Activated CD4-positive, alpha-beta T cell treated with anti-CD3 and anti-CD28 coated beads, Interleukin-2, amount 10 ng/mL, durations not matched to agents 7 days and 5 days (primary cell): ENCODE results near the gene RYR3. TPM values are rescaled to one million over a fixed set of nuclear protein-coding genes. Genes with fewer than 3 reads are reported as not detected.

Experiments
- CTCF ChIA-PET: fragments of 350-600 bp; sonication (Branson Sonifier 250); formaldehyde crosslinking; loops from one replicate; lab custom pipeline; 2021; ENCODE audit warnings: antibody characterized with exemption; lab: Charles Lee
- POLR2A ChIA-PET: fragments of 350-600 bp; sonication (Branson Sonifier 250); formaldehyde crosslinking; loops from one replicate; lab custom pipeline; 2021; ENCODE audit warnings: antibody characterized with exemption; lab: Charles Lee
- DNase-seq: peaks from one replicate; pipeline ENCODE4 v3.0.0-alpha.2; 2020
- H3K27ac Mint-ChIP-seq: one replicate; pipeline ENCODE4 v1.8.0; 2021; ENCODE audit warnings: mild to moderate bottlenecking, moderate library complexity, mixed read lengths
- H3K27me3 Mint-ChIP-seq: one replicate; pipeline ENCODE4 v1.8.0; 2021; ENCODE audit warnings: mixed read lengths
- H3K36me3 Mint-ChIP-seq: one replicate; pipeline ENCODE4 v1.8.0; 2021; ENCODE audit warnings: low read depth, mixed read lengths
- H3K4me1 Mint-ChIP-seq: one replicate; pipeline ENCODE4 v1.8.0; 2021; ENCODE audit warnings: mixed read lengths
- H3K4me3 Mint-ChIP-seq: one replicate; pipeline ENCODE4 v1.8.0; 2021; ENCODE audit warnings: mild to moderate bottlenecking, moderate library complexity, mixed read lengths
- H3K9me3 Mint-ChIP-seq: one replicate; pipeline ENCODE4 v1.8.0; 2021; ENCODE audit warnings: mixed read lengths
- total RNA-seq, 2 experiments: library from RNA; stranded (reverse); gene quantifications; one replicate each; pipeline ENCODE4 v1.2.3, GENCODE V29; 2021

RYR3 gene
- total RNA-seq, 2 experiments from 2014 or later = not detected

- Mint-ChIP-seq H3K27ac (no peak overlapping the region), H3K4me1 (no peaks in the 10 kb centered on the region), H3K36me3 (no peaks in the 10 kb centered on the region), H3K27me3 (peaks cover 2% of the 10 kb centered on the region), H3K4me3 (no peak overlapping the region), H3K9me3 (no peaks in the 10 kb centered on the region)
- DNase-seq = no peak
- ChIA-PET POLR2A (no interaction called here), CTCF (no interaction called here)
Observed at GRCh38 chr15:33473005-33473404, 162.2 kb downstream of the RYR3 start.

- H3K27ac Mint-ChIP-seq = no peak overlapping the region
- peaks cover 2% of the 10 kb centered on the region for H3K27me3 Mint-ChIP-seq
- no peaks in the 10 kb centered on the region for H3K4me1 Mint-ChIP-seq
- ChIA-PET POLR2A (no interaction called here), CTCF (no interaction called here)
- H3K9me3 Mint-ChIP-seq = no peaks in the 10 kb centered on the region
- DNase-seq = no peak
- H3K36me3 Mint-ChIP-seq = no peaks in the 10 kb centered on the region
- H3K4me3 Mint-ChIP-seq = no peak overlapping the region
Observed at GRCh38 chr15:33473714-33474113, 162.9 kb downstream of the RYR3 start.

- Mint-ChIP-seq H3K4me3 (no peak overlapping the region), H3K36me3 (no peaks in the 10 kb centered on the region), H3K27me3 (peaks cover 5% of the 10 kb centered on the region), H3K9me3 (no peaks in the 10 kb centered on the region), H3K27ac (no peak overlapping the region), H3K4me1 (no peaks in the 10 kb centered on the region)
- ChIA-PET POLR2A (no interaction called here), CTCF (no interaction called here)
- DNase-seq = no peak
Observed at GRCh38 chr15:33476076-33476475, 165.3 kb downstream of the RYR3 start.

GRCh38 chr15:33476908-33477307 is 166.1 kb downstream of the RYR3 start:
- H3K27me3 Mint-ChIP-seq = peaks cover 5% of the 10 kb centered on the region
- no peak for DNase-seq
- no peaks in the 10 kb centered on the region for H3K4me1 Mint-ChIP-seq
- CTCF ChIA-PET = no interaction called here
- H3K36me3 Mint-ChIP-seq = no peaks in the 10 kb centered on the region
- H3K9me3 Mint-ChIP-seq = no peaks in the 10 kb centered on the region
- H3K27ac Mint-ChIP-seq = no peak overlapping the region
- H3K4me3 Mint-ChIP-seq = no peak overlapping the region
- POLR2A ChIA-PET = no interaction called here

GRCh38 chr15:33489335-33489734 is 178.6 kb downstream of the RYR3 start:
- DNase-seq = no peak
- no peaks in the 10 kb centered on the region for H3K27me3 Mint-ChIP-seq
- CTCF ChIA-PET = no interaction called here
- no peak overlapping the region for H3K27ac Mint-ChIP-seq
- peaks cover 2% of the 10 kb centered on the region for H3K9me3 Mint-ChIP-seq
- POLR2A ChIA-PET = no interaction called here
- H3K4me1 Mint-ChIP-seq = no peaks in the 10 kb centered on the region
- H3K36me3 Mint-ChIP-seq = no peaks in the 10 kb centered on the region
- H3K4me3 Mint-ChIP-seq = no peak overlapping the region

- Mint-ChIP-seq H3K27me3 (peaks cover 2% of the 10 kb centered on the region), H3K4me3 (no peak overlapping the region), H3K9me3 (peaks cover 2% of the 10 kb centered on the region), H3K27ac (no peak overlapping the region), H3K36me3 (no peaks in the 10 kb centered on the region), H3K4me1 (no peaks in the 10 kb centered on the region)
- ChIA-PET CTCF (no interaction called here), POLR2A (no interaction called here)
- DNase-seq = no peak
Observed at GRCh38 chr15:33490703-33491102, 179.9 kb downstream of the RYR3 start.

GRCh38 chr15:33492434-33493052 is 181.8 kb downstream of the RYR3 start:
- Mint-ChIP-seq H3K4me1 (no peaks in the 10 kb centered on the region), H3K27me3 (peaks cover 4% of the 10 kb centered on the region), H3K4me3 (no peak overlapping the region), H3K9me3 (no peaks in the 10 kb centered on the region), H3K36me3 (no peaks in the 10 kb centered on the region), H3K27ac (no peak overlapping the region)
- POLR2A ChIA-PET = no interaction called here
- no peak for DNase-seq
- CTCF ChIA-PET = interaction anchor here (0.6 kb wide), 1 partner anchor 10 kb away, joined by 3 read pairs; no protein-coding TSS in a partner anchor

GRCh38 chr15:33494306-33494705 is 183.5 kb downstream of the RYR3 start:
- ChIA-PET POLR2A (no interaction called here), CTCF (no interaction called here)
- Mint-ChIP-seq H3K27ac (no peak overlapping the region), H3K4me3 (no peak overlapping the region), H3K9me3 (no peaks in the 10 kb centered on the region), H3K4me1 (no peaks in the 10 kb centered on the region), H3K36me3 (no peaks in the 10 kb centered on the region), H3K27me3 (peaks cover 10% of the 10 kb centered on the region)
- DNase-seq = no peak

- H3K4me3 Mint-ChIP-seq = no peak overlapping the region
- CTCF ChIA-PET = interaction anchor here (0.6 kb wide), 1 partner anchor 191 kb away, joined by 3 read pairs; no protein-coding TSS in a partner anchor
- peaks cover 20% of the 10 kb centered on the region for H3K27me3 Mint-ChIP-seq
- no peak for DNase-seq
- H3K36me3 Mint-ChIP-seq = no peaks in the 10 kb centered on the region
- H3K4me1 Mint-ChIP-seq = no peaks in the 10 kb centered on the region
- H3K9me3 Mint-ChIP-seq = no peaks in the 10 kb centered on the region
- POLR2A ChIA-PET = no interaction called here
- no peak overlapping the region for H3K27ac Mint-ChIP-seq
Observed at GRCh38 chr15:33500432-33501195, 189.8 kb downstream of the RYR3 start.

GRCh38 chr15:33503681-33504080 is 192.9 kb downstream of the RYR3 start:
- Mint-ChIP-seq H3K36me3 (no peaks in the 10 kb centered on the region), H3K9me3 (no peaks in the 10 kb centered on the region), H3K4me1 (no peaks in the 10 kb centered on the region), H3K27me3 (peaks cover 15% of the 10 kb centered on the region), H3K27ac (no peak overlapping the region), H3K4me3 (no peak overlapping the region)
- ChIA-PET CTCF (no interaction called here), POLR2A (no interaction called here)
- no peak for DNase-seq

GRCh38 chr15:33506781-33507296 is 196.1 kb downstream of the RYR3 start:
- POLR2A ChIA-PET = no interaction called here
- H3K36me3 Mint-ChIP-seq = no peaks in the 10 kb centered on the region
- no peaks in the 10 kb centered on the region for H3K9me3 Mint-ChIP-seq
- CTCF ChIA-PET = no interaction called here
- DNase-seq = no peak
- H3K4me1 Mint-ChIP-seq = no peaks in the 10 kb centered on the region
- no peak overlapping the region for H3K27ac Mint-ChIP-seq
- no peak overlapping the region for H3K4me3 Mint-ChIP-seq
- peaks cover 13% of the 10 kb centered on the region for H3K27me3 Mint-ChIP-seq

GRCh38 chr15:33508703-33509102 is 197.9 kb downstream of the RYR3 start:
- ChIA-PET CTCF (no interaction called here), POLR2A (no interaction called here)
- DNase-seq = no peak
- Mint-ChIP-seq H3K27me3 (peaks cover 14% of the 10 kb centered on the region), H3K4me3 (no peak overlapping the region), H3K36me3 (no peaks in the 10 kb centered on the region), H3K4me1 (no peaks in the 10 kb centered on the region), H3K9me3 (no peaks in the 10 kb centered on the region), H3K27ac (no peak overlapping the region)

GRCh38 chr15:33515121-33515520 is 204.4 kb downstream of the RYR3 start:
- ChIA-PET CTCF (no interaction called here), POLR2A (no interaction called here)
- DNase-seq = no peak
- H3K27me3 Mint-ChIP-seq = peaks cover 6% of the 10 kb centered on the region
- H3K4me3 Mint-ChIP-seq = no peak overlapping the region
- no peaks in the 10 kb centered on the region for H3K9me3 Mint-ChIP-seq
- no peaks in the 10 kb centered on the region for H3K36me3 Mint-ChIP-seq
- H3K27ac Mint-ChIP-seq = no peak overlapping the region
- H3K4me1 Mint-ChIP-seq = no peaks in the 10 kb centered on the region
